ENCODE results near the gene RAB24. TPM values are rescaled to one million over a fixed set of nuclear protein-coding genes. Genes with fewer than 3 reads are reported as not detected.

The RAB24 gene
- total and polyA plus RNA-seq, 2 experiments from 2014 or later = 30.3 to 64.6 TPM

- Histone ChIP-seq H3K4me2 (peak overlapping the region; percentile 98), H3K9me2 (replicated peaks; ENCODE audit: insufficient read depth) (no peaks in the 10 kb centered on the region), H3K79me2 (peaks cover 20% of the 10 kb centered on the region), H3K36me3 (replicated peaks; ENCODE audit: insufficient read depth, low read depth) (no peaks in the 10 kb centered on the region), H4K20me1 (ENCODE audit: insufficient read depth, poor library complexity, severe bottlenecking) (no peaks in the 10 kb centered on the region), H3K27ac (peak overlapping the region; percentile 41), H3K27me3 (no peaks in the 10 kb centered on the region), H2AFZ (no peak overlapping the region), H3K4me1 (ENCODE audit: insufficient read depth) (peaks cover 18% of the 10 kb centered on the region), H3K9me3 (ENCODE audit: low read depth) (no peaks in the 10 kb centered on the region), H3K4me3 (no peak overlapping the region)
- WGBS (ENCODE audit: low lambda C conversion rate, missing lambda C conversion rate) = 7% methylated on average over 19 of the region's 19 CpGs
- TF ChIP-seq EZH2phosphoT487 (IDR thresholded peaks at IDR 0.05; ENCODE audit: low read depth, severe bottlenecking, unreplicated experiment) (no peak), EZH2 (IDR thresholded peaks at IDR 0.05; ENCODE audit: borderline replicate concordance) (no peak), CTCF (IDR thresholded peaks at IDR 0.05; ENCODE audit: poor library complexity) (peak; percentile 8)
- peak; percentile 78 for DNase-seq (ENCODE audit: low spot score)
Observed at GRCh38 chr5:177312649-177313181, 9.2 kb upstream of the RAB24 start.

GRCh38 chr5:177311723-177312648, 8.5 kb upstream of the RAB24 start, which contains the start of gene MXD3:
Gene MXD3 (minus strand): TSS chr5:177311898. CDS start chr5:177311830, 68 bp downstream.
- Histone ChIP-seq H3K27me3 (no peaks in the 10 kb centered on the region), H3K9me2 (replicated peaks; ENCODE audit: insufficient read depth) (no peaks in the 10 kb centered on the region), H3K4me2 (peak within 1 kb of the TSS; percentile 98), H2AFZ (no peak within 1 kb of the TSS), H3K36me3 (replicated peaks; ENCODE audit: insufficient read depth, low read depth) (no peaks in the 10 kb centered on the region), H3K4me1 (ENCODE audit: insufficient read depth) (peaks cover 18% of the 10 kb centered on the region), H3K27ac (peak within 1 kb of the TSS; percentile 63), H3K4me3 (peak within 1 kb of the TSS; percentile 41), H3K79me2 (peaks cover 20% of the 10 kb centered on the region), H4K20me1 (ENCODE audit: insufficient read depth, poor library complexity, severe bottlenecking) (no peaks in the 10 kb centered on the region), H3K9me3 (ENCODE audit: low read depth) (no peaks in the 10 kb centered on the region)
- DNase-seq (ENCODE audit: low spot score) = peak; percentile 99
- 2% methylated on average over 67 of the region's 78 CpGs for WGBS (ENCODE audit: low lambda C conversion rate, missing lambda C conversion rate)
- no peak for TF ChIP-seq EZH2phosphoT487 (IDR thresholded peaks at IDR 0.05; ENCODE audit: low read depth, severe bottlenecking, unreplicated experiment)
- TF ChIP-seq EZH2 (IDR thresholded peaks at IDR 0.05; ENCODE audit: borderline replicate concordance) = no peak
- TF ChIP-seq CTCF (IDR thresholded peaks at IDR 0.05; ENCODE audit: poor library complexity) = no peak

GRCh38 chr5:177311392-177311722, 7.8 kb upstream of the RAB24 start:
- no peaks in the 10 kb centered on the region for H3K9me2 ChIP-seq (replicated peaks; ENCODE audit: insufficient read depth)
- H3K27ac ChIP-seq = no peak overlapping the region
- no peaks in the 10 kb centered on the region for H3K27me3 ChIP-seq
- no peaks in the 10 kb centered on the region for H3K36me3 ChIP-seq (replicated peaks; ENCODE audit: insufficient read depth, low read depth)
- H2AFZ ChIP-seq = no peak overlapping the region
- 0% methylated on average over 8 of the region's 23 CpGs for WGBS (ENCODE audit: low lambda C conversion rate, missing lambda C conversion rate)
- peak overlapping the region; percentile 41 for H3K4me3 ChIP-seq
- peaks cover 18% of the 10 kb centered on the region for H3K4me1 ChIP-seq (ENCODE audit: insufficient read depth)
- H3K9me3 ChIP-seq (ENCODE audit: low read depth) = no peaks in the 10 kb centered on the region
- H4K20me1 ChIP-seq (ENCODE audit: insufficient read depth, poor library complexity, severe bottlenecking) = no peaks in the 10 kb centered on the region
- H3K4me2 ChIP-seq = peak overlapping the region; percentile 98
- TF ChIP-seq EZH2 (IDR thresholded peaks at IDR 0.05; ENCODE audit: borderline replicate concordance) = no peak
- no peak for TF ChIP-seq EZH2phosphoT487 (IDR thresholded peaks at IDR 0.05; ENCODE audit: low read depth, severe bottlenecking, unreplicated experiment)
- no peak for TF ChIP-seq CTCF (IDR thresholded peaks at IDR 0.05; ENCODE audit: poor library complexity)
- no peak for DNase-seq (ENCODE audit: low spot score)
- H3K79me2 ChIP-seq = peaks cover 22% of the 10 kb centered on the region
